HL-60 (cell line): ENCODE data around the gene NOL6.
A peak's percentile ranks its signal among the peaks of the same experiment; 100 is the strongest.

Experiments used
- DNase-seq, 2 experiments: peaks; one replicate each; pipeline ENCODE4 v3.0.0-alpha.2; 2010 to 2020; ENCODE audit warnings: low read depth in 1 of 2, low spot score in 1 of 2
- H3K27ac ChIP-seq: fragments of 250-450 bp; sonication (Bioruptor Pico); replicated peaks from 2 replicates; pipeline ENCODE4 v1.5.1; 2020; ENCODE audit warnings: mild to moderate bottlenecking, moderate library complexity
- H3K27me3 ChIP-seq: fragments of 250-450 bp; sonication (Bioruptor Pico); 2 replicates; pipeline ENCODE4 v1.5.1; 2021; ENCODE audit warnings: mild to moderate bottlenecking, moderate library complexity; ENCODE audit not compliant: insufficient read depth, poor library complexity, severe bottlenecking
- H3K4me3 ChIP-seq: replicated peaks from 2 replicates; pipeline ENCODE4 v1.5.1; 2011; ENCODE audit warnings: mild to moderate bottlenecking, control low read depth, low read length; ENCODE audit not compliant: insufficient read depth
- GABPA ChIP-seq: IDR thresholded peaks from 2 replicates; pipeline ENCODE4 v1.6.1; 2012; ENCODE audit warnings: low read depth
- POLR2AphosphoS5 ChIP-seq: IDR thresholded peaks from 2 replicates; pipeline ENCODE4 v1.6.1; 2012; ENCODE audit warnings: low read depth
- SPI1 ChIP-seq: IDR thresholded peaks from 2 replicates; pipeline ENCODE4 v1.6.1; 2012; ENCODE audit warnings: low read depth, mild to moderate bottlenecking, borderline replicate concordance
- TF ChIP-seq, protein P1 (sequence below): IDR thresholded peaks from one replicate; pipeline ENCODE4 v1.5.1; 2011; ENCODE audit warnings: low read length, control low read depth, inconsistent platforms; ENCODE audit not compliant: insufficient read depth
- TF ChIP-seq, protein P2 (sequence below): IDR thresholded peaks from 2 replicates; pipeline ENCODE4 v1.6.1; 2012; ENCODE audit warnings: low read depth; ENCODE audit not compliant: insufficient replicate concordance

The NOL6 gene

DNA sequence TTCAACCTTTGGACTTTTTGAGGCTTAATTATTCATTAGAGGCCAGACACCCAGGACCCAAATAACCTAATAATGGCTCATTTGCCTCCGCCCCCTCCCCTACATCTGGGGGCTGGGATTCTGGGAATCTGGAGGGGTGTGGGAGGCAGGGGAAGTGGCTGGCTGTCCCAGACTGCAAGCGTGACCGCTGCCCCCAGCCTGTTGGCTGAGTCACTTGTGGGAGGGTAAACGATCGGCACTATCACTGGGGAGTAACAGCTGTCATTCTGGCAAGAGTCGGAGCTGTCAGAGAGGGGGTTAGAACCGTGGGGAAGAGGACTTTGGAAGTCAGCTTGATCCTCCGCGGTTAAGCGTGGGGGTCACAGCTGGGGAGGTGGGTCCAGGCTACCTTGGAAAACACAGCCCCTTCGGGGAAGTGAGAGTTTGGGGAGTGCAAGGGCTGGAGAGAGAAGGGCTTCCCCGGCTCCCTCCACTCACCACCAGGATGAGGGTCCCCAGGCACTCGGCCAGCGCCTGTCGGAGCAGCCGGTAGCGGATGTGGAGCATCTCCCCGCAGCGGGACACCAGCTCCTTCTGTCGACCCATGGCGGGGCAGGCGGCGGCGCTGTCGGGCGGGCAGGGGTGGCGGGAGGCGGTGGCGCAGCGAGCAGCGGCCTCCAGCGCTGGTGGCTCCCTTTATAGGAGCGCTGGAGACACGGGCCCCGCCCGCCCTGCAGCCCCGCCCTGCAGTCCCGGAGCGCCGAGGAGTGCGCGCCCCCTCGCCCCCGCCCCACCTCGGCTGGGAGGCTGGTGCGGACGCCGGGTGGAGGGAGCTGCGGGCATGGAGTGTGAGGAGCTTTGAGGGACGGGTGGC, 26.6 kb downstream of the NOL6 start, which contains the start of gene AQP3:
Gene AQP3 (minus strand): TSS at position 648 of the 853 bp plus-strand sequence. CDS start 63 bp downstream, at position 585.
- Histone ChIP-seq H3K4me3 (peak within 1 kb of the TSS; percentile 34), H3K27me3 (no peaks in the 10 kb centered on the region), H3K27ac (no peak within 1 kb of the TSS)
- DNase-seq: peak; percentile 63 to 68
- TF ChIP-seq, protein P1, sequence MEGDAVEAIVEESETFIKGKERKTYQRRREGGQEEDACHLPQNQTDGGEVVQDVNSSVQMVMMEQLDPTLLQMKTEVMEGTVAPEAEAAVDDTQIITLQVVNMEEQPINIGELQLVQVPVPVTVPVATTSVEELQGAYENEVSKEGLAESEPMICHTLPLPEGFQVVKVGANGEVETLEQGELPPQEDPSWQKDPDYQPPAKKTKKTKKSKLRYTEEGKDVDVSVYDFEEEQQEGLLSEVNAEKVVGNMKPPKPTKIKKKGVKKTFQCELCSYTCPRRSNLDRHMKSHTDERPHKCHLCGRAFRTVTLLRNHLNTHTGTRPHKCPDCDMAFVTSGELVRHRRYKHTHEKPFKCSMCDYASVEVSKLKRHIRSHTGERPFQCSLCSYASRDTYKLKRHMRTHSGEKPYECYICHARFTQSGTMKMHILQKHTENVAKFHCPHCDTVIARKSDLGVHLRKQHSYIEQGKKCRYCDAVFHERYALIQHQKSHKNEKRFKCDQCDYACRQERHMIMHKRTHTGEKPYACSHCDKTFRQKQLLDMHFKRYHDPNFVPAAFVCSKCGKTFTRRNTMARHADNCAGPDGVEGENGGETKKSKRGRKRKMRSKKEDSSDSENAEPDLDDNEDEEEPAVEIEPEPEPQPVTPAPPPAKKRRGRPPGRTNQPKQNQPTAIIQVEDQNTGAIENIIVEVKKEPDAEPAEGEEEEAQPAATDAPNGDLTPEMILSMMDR: no peak
- no peak for TF ChIP-seq GABPA
- TF ChIP-seq SPI1: peak; percentile 56; the same call in 1 of the 2 replicates
- TF ChIP-seq, protein P2, sequence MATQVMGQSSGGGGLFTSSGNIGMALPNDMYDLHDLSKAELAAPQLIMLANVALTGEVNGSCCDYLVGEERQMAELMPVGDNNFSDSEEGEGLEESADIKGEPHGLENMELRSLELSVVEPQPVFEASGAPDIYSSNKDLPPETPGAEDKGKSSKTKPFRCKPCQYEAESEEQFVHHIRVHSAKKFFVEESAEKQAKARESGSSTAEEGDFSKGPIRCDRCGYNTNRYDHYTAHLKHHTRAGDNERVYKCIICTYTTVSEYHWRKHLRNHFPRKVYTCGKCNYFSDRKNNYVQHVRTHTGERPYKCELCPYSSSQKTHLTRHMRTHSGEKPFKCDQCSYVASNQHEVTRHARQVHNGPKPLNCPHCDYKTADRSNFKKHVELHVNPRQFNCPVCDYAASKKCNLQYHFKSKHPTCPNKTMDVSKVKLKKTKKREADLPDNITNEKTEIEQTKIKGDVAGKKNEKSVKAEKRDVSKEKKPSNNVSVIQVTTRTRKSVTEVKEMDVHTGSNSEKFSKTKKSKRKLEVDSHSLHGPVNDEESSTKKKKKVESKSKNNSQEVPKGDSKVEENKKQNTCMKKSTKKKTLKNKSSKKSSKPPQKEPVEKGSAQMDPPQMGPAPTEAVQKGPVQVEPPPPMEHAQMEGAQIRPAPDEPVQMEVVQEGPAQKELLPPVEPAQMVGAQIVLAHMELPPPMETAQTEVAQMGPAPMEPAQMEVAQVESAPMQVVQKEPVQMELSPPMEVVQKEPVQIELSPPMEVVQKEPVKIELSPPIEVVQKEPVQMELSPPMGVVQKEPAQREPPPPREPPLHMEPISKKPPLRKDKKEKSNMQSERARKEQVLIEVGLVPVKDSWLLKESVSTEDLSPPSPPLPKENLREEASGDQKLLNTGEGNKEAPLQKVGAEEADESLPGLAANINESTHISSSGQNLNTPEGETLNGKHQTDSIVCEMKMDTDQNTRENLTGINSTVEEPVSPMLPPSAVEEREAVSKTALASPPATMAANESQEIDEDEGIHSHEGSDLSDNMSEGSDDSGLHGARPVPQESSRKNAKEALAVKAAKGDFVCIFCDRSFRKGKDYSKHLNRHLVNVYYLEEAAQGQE: no peak

DNA sequence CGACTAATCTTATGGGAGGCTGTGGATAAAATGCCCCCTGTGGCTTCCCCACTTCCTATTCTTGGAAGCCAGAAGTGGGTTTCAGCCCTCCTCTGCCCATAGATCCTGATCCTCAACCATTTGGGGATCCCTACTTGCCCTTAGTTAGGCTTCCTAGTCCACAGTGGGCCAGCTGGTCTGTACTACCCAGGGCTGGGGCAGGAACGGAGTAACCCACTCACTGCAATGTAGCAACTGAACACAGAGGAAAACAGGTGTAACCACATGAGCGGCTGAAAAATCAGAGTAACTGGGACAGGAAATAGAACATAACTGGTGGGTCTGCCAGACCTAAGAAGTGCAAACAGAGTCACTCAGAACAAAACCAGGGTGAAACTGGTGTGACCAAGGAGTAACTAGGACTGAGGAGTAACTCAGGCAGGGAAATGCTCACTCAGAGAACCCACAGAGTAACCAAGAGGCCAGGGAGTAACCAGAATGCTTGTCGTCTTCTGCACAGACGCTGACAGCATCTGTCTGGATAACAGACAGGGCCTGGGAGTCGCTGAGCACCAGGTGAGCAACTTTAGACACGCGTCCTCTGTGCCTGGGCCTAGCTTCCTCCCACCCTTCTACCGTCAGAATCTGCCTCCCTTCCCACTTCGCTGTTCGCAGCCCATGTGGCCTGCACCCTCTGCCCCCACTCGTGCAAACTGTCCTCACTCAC, 27.3 kb downstream of the NOL6 start:
- Histone ChIP-seq H3K27ac (no peak overlapping the region), H3K27me3 (no peaks in the 10 kb centered on the region), H3K4me3 (no peak overlapping the region)
- TF ChIP-seq, protein P1: no peak
- TF ChIP-seq, protein P2: no peak
- TF ChIP-seq GABPA (no peak), POLR2AphosphoS5 (no peak), SPI1 (no peak)
- peak in 1 of 2 experiments; percentile 22 for DNase-seq

DNA sequence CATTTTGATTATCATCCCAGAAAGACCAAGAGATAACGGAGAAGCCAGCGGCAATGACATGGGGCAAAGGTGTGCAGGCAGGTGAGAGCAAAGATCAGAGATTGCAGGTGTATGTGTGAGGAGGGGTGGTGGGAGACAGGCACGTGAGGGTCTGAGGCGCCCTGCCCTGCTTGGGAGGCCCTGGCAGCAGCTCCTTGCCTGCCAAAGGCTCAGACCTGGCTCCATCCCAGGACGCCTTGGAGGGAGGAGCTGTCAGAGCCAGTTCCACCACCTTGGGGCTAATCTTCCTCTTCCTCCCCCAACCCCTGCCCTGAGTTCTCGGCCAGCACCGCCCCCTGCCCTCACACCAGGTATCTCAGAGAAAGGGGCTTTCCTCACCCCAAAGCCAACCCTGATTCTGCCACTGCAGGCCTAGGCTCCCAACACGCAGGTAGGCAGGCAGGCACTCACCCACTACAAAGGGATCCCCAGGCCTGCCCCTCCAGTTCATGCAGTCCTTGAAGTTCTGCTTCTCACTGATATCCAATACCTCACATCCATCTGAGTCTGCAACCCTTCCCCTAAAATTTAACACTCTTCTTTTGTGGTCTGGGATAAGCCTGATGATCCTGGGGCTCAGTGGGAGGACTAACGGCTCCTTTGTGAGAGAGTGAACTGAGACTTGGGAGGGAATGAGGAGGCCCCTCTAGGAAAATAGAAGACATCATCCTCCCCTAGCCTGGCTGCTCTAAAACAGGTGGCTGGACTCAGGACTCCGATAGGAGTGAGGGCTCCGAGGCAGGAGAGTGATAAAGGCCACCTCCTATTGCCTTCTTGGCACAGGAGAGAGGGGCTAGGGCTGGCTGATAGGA, 28.1 kb downstream of the NOL6 start:
- Histone ChIP-seq H3K27me3 (no peaks in the 10 kb centered on the region), H3K4me3 (no peak overlapping the region), H3K27ac (no peak overlapping the region)
- TF ChIP-seq POLR2AphosphoS5 (no peak), GABPA (no peak), SPI1 (no peak)
- TF ChIP-seq, protein P2: no peak
- TF ChIP-seq, protein P1: no peak
- no peak for DNase-seq
